AG04449 (cell line): Measurements from ENCODE around the gene TLE1.
"Not testable (repeated sequence)": the region's sequence is repeated elsewhere in the genome, so short reads cannot be mapped to it uniquely, and the experiment has no call there.

Experiments
- CTCF ChIA-PET: fragments of 350-600 bp; formaldehyde crosslinking; extraction: SDS; loops from one replicate; lab custom pipeline; 2021; ENCODE audit warnings: antibody characterized with exemption; lab: Yijun Ruan, JAX
- POLR2A ChIA-PET: fragments of 400-600, 350-600 bp; formaldehyde crosslinking; extraction: SDS; loops from one replicate; lab custom pipeline; 2020; ENCODE audit warnings: antibody characterized with exemption, inconsistent platforms; lab: Yijun Ruan, JAX
- DNase-seq: peaks from one replicate; pipeline ENCODE4 v3.0.0-alpha.2; 2010; ENCODE audit warnings: low read depth, low spot score
- H3K4me3 ChIP-seq: 2 replicates; pipeline ENCODE4 v1.5.1; 2011; ENCODE audit warnings: low read depth, mild to moderate bottlenecking, control low read depth, low read length
- TF ChIP-seq, protein P1 (sequence below): IDR thresholded peaks from one replicate; pipeline ENCODE4 v1.5.1; 2011; ENCODE audit warnings: mild to moderate bottlenecking, moderate library complexity, low read length, control low read depth, inconsistent platforms; ENCODE audit not compliant: insufficient read depth; ENCODE audit errors: missing control alignments

The TLE1 gene

DNA sequence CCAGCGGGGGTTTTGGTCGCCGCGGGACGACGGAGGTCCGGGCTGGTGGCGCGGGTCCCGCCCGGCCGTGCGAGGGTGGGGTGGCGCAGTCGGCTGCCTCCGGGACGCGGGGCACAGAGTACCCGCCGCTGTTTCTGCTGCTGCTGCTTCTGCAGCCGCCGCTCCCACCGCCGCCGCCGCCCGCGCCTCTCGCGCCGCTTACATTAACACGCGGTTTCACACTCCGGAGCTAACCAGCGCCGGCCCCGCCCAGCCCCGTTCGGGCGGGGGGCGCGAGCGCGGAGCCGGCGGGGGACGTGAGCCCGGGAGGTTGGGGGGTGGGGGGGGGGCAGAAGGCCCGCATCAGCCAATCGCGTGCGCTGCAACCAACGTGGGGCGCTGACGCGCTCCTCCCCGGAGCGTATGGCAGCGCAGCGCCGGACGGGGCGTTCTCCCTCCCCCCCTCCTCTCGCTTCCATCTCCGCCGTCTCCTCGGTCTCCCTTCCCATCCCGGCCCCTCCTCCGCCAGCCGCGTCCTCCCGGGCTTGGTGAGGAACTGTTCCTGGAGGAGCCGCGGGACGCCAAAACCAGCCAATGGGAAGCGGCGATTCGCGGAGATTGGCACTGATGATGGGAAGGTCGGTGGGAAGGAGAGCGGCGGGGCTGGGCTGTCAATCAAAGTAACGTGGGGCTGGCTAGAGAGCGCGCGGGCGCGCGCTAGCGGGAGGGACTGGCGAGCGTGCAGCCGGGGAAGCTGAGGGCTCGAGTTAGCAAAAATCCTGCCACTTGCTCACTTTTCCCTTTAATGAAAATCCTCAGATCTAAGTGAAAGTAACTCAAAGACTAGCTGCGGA is at the start of gene TLE1:
TSS of gene TLE1 (minus strand) at position 205 of the 833 bp plus-strand sequence. CDS start 1,307 bp downstream, outside the sequence.
- POLR2A ChIA-PET: interaction anchor here (1.0 kb wide), 1 partner anchor 459 kb away, joined by 3 read pairs; no protein-coding TSS in a partner anchor
- H3K4me3 ChIP-seq: peak within 1 kb of the TSS; percentile 62
- TF ChIP-seq, protein P1, sequence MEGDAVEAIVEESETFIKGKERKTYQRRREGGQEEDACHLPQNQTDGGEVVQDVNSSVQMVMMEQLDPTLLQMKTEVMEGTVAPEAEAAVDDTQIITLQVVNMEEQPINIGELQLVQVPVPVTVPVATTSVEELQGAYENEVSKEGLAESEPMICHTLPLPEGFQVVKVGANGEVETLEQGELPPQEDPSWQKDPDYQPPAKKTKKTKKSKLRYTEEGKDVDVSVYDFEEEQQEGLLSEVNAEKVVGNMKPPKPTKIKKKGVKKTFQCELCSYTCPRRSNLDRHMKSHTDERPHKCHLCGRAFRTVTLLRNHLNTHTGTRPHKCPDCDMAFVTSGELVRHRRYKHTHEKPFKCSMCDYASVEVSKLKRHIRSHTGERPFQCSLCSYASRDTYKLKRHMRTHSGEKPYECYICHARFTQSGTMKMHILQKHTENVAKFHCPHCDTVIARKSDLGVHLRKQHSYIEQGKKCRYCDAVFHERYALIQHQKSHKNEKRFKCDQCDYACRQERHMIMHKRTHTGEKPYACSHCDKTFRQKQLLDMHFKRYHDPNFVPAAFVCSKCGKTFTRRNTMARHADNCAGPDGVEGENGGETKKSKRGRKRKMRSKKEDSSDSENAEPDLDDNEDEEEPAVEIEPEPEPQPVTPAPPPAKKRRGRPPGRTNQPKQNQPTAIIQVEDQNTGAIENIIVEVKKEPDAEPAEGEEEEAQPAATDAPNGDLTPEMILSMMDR: no peak
- peak; percentile 95 for DNase-seq
- CTCF ChIA-PET: interaction anchor here (1.0 to 2.1 kb wide), 3 partner anchors 166 to 918 kb away, joined by 3 to 13 read pairs (median 4); no protein-coding TSS in a partner anchor

DNA sequence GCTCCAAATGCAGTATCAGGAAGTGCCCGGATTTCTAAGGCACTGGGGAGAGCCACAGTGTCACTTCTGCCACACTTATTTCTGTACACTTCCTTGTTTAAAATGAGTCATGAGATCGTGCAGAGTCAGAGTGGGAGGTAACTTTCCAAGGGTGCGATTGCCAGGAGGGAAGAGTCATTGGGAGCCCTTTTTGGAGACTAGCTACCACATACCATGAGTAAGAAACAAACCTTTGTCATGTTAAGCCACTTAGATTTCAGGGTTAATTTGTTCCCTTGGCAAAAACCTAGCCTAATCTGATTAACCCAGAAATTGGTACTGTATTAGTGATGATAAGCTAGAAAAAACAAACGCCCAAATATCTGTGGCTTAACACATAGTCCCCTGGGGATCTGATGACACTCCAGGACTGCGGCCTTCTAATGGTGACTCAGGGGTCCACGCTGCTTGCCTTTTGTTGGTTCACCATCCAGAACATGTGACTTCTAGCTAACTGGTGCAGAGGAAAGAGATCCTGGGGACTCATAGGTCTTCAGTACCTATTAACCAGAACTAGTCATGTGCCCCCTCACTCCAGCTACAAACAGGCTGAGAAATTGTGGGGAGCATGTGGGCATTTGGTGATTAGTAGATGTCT is 48.6 kb upstream of the TLE1 start:
- POLR2A ChIA-PET: no interaction called here
- TF ChIP-seq, protein P1: no peak
- CTCF ChIA-PET: interaction anchor here (1.3 kb wide), 1 partner anchor 16 kb away, joined by 5 read pairs; no protein-coding TSS in a partner anchor
- no peak overlapping the region for H3K4me3 ChIP-seq
- DNase-seq: peak; percentile 36

DNA sequence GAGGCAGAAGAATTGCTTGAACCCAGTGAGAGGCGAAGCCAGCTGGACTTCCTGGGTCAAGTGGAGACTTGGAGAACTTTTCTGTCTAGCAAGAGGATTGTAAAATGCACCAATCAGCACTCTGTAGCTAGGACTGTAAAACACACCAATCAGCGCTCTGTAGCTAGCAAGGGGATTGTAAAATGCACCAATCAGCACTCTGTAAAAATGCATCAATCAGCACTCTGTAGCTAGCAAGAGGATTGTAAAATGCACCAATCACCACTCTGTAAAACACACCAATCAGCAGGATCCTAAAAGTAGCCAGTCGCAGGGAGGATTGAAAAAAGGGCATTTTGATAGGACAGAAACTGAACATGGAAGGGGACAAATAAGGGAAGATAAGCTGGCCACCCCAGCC is 41.2 kb upstream of the TLE1 start:
- CTCF ChIA-PET, POLR2A ChIA-PET, H3K4me3 ChIP-seq, DNase-seq: not testable (repeated sequence)

DNA sequence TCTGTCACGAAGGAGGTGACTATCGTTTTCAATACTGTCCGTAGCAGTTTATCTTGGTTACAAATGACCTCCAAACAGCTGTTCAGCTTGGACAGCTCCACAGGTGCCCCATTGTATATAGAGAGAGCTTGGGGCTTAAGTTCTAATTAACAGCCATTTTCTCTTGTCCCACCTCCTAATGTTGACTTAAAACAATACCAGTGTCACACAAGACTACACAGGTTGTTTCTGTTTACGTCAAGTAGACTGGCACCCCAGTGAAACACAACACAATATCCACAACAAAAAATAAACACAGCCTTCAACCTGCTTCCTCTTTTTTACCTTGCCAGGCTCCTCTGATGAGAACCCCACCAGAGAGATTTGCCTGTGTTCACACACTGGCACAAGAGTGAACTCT is 39.8 kb upstream of the TLE1 start:
- TF ChIP-seq, protein P1: no peak
- POLR2A ChIA-PET: no interaction called here
- no peak for DNase-seq
- CTCF ChIA-PET: no interaction called here
- no peak overlapping the region for H3K4me3 ChIP-seq

DNA sequence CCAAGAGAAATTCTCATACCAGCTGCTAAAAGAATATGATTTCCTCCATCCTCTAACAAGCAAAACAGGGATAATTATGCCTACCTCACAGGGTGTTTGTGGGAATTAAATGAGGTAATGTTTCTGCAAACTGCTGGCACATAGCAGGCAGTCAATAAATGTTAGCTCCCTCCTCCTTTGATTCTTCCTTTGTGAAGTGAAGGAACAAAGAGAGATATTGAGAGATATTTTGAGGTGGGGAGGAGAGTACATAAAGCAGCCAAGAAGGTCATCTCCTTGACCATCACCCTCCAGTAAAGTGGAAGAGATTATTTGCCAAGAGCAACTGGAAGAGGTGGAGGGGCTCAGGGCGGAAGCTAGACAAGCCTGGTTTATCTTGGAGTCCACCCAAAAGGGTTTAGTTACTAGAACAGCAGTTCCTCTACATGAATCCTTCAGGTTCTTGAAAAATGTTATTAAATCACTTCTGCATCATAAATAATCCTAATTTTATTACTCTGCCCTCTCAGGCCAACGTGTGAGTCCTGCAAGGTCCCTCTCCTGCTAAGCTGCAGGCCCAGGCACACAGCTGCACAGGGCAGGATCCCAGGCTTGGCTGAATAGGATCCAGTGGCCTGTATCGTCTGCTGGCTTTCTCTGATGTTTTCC is 35.0 kb upstream of the TLE1 start:
- no peak overlapping the region for H3K4me3 ChIP-seq
- TF ChIP-seq, protein P1: no peak
- POLR2A ChIA-PET: no interaction called here
- CTCF ChIA-PET: no interaction called here
- DNase-seq: no peak

DNA sequence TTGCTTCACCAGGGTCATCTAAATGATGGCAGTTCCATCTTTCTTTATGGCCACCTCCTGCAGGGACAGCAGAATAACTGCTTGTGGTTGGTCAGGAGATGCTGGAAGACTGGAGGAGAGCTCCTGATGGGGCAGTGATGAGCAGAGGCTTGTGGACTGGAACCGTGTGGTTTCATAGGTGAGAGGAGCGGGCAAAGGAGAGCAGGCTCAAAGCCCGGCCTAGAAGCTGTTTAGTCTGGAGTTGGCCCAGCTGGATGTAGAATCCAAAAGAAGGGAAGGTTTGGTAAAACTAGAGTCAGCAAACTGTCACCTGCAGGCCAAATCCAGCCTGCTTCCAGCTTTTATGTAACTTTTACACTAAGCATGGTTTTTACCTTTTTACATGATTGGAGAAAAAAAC is 32.9 kb upstream of the TLE1 start:
- H3K4me3 ChIP-seq: no peak overlapping the region
- TF ChIP-seq, protein P1: no peak
- ChIA-PET POLR2A (no interaction called here), CTCF (interaction anchor here (1.7 kb wide), 1 partner anchor 15 kb away, joined by 5 read pairs; no protein-coding TSS in a partner anchor)
- DNase-seq: no peak
